ENCODE results near the gene NEURL3. TPM values are rescaled to one million over a fixed set of nuclear protein-coding genes. Genes with fewer than 3 reads are reported as not detected.

NEURL3 gene
- total and polyA plus RNA-seq, 2 of the 4 experiments (the other 2 are of a cell fraction), result not detected

GRCh38 chr2:96533292-96534073 is 28.3 kb upstream of the NEURL3 start:
- dilution Hi-C loops (cut with HindIII; ENCODE audit: low sequenced_read_pairs, unreplicated experiment), result no loop called here

More at GRCh38 chr2:96533292-96534073, 28.3 kb upstream of the NEURL3 start:
- DNase-seq, result peak; percentile 34
- Histone ChIP-seq H3K56ac (ENCODE audit: extremely low read depth, insufficient read depth, low read length) (no peak overlapping the region), H3K14ac (replicated peaks; ENCODE audit: low read depth, low read length) (peak overlapping the region; percentile 33), H2AFZ (replicated peaks; ENCODE audit: low read length, poor library complexity) (peak overlapping the region; percentile 76), H3K27ac (ENCODE audit: insufficient read depth, low read length) (peak overlapping the region; percentile 35; the same call in 1 of the 2 replicates), H3K36me3 (ENCODE audit: control insufficient read depth, insufficient read depth, low read length) (no peaks in the 10 kb centered on the region), H3K27me3 (ENCODE audit: control insufficient read depth, insufficient read depth, low read length) (no peaks in the 10 kb centered on the region), H3K23ac (ENCODE audit: low read depth, low read length) (peak overlapping the region; percentile 19; the same call in 1 of the 2 replicates), H3K79me1 (ENCODE audit: low read depth in 1 of 2, low read length in 2 of 2) (peaks cover 0 to 11% of the 10 kb centered on the region in 2 experiments; a peak in 3 of 4 replicates), H3K9ac (ENCODE audit: low read depth, low read length) (no peak overlapping the region), H2AK9ac (replicated peaks; ENCODE audit: low read depth, low read length, poor library complexity) (peak overlapping the region; percentile 17), H3K4me1 (ENCODE audit: control insufficient read depth, insufficient read depth, low read length) (peaks cover 46% of the 10 kb centered on the region), H3K9me1 (ENCODE audit: insufficient read depth, low read length) (peaks cover 14% of the 10 kb centered on the region), H3K9me3 (ENCODE audit: control insufficient read depth, insufficient read depth, low read length) (no peaks in the 10 kb centered on the region), H4K20me1 (ENCODE audit: insufficient read depth, low read length) (peaks cover 16% of the 10 kb centered on the region), H3K18ac (ENCODE audit: low read depth, low read length) (peak overlapping the region; percentile 2), H4K5ac (ENCODE audit: low read depth, low read length) (peak overlapping the region; percentile 35), H4K91ac (ENCODE audit: insufficient read depth, low read depth, low read length) (peak overlapping the region; percentile 38), H2BK120ac (ENCODE audit: low read depth, low read length) (peak overlapping the region; percentile 65; the same call in 1 of the 2 replicates), H2BK20ac (ENCODE audit: low read depth, low read length) (peak overlapping the region; percentile 82; the same call in 1 of the 2 replicates), H3K4me3 (ENCODE audit: insufficient read depth, low read depth, low read length) (no peak overlapping the region), H2AK5ac (ENCODE audit: low read depth, low read length) (peak overlapping the region; percentile 18; the same call in 1 of the 2 replicates), H3K4ac (ENCODE audit: low read depth, low read length) (peak overlapping the region; percentile 84; the same call in 1 of the 2 replicates), H3K4me2 (ENCODE audit: low read depth, low read length) (no peak overlapping the region), H2BK5ac (ENCODE audit: low read depth, low read length, poor library complexity, severe bottlenecking) (peak overlapping the region; percentile 6), H2BK15ac (ENCODE audit: low read depth, low read length) (peak overlapping the region; percentile 47; the same call in 2 of the 3 replicates), H4K8ac (ENCODE audit: low read depth in 2 of 2, low read length in 2 of 2) (peak overlapping the region in 1 of 2 experiments; percentile 75; a peak in 2 of 4 replicates)
- POLR2A ChIA-PET (ENCODE audit: unreplicated experiment), result no interaction called here
- no CpG with 5 or more reads among the region's 8 CpGs for WGBS, 2 experiments (ENCODE audit: extremely low coverage in 2 of 2, insufficient read length in 1 of 2)
- in situ Hi-C loops (cut with MboI; ENCODE audit: low sequenced_read_pairs) (no loop called here), intact Hi-C loops (cut with micrococcal nuclease) (no loop called here)
- CTCF ChIA-PET, result interaction anchor here (0.7 kb wide), 1 partner anchor 15 kb away, joined by 3 read pairs; no protein-coding TSS in a partner anchor
- no peak for ATAC-seq (ENCODE audit: low read depth)
- no TSS peak for BruUV-seq (replicated peaks)
- TF ChIP-seq CEBPB (IDR thresholded peaks at IDR 0.05; ENCODE audit: low read depth, low read length) (peak; percentile 9; the same call in 1 of the 2 replicates), FOS (IDR thresholded peaks at IDR 0.05; ENCODE audit: low read depth, low read length) (no peak)
